HCT116 (cell line): Measurements from ENCODE around the gene PXMP4. TPM values are rescaled to one million over a fixed set of nuclear protein-coding genes. Genes with fewer than 3 reads are reported as not detected.

ENCODE experiments used
- ATAC-seq: fragments of 200-7000 bp; cut with Tn5 transposase; 2 replicates; pipeline ENCODE4 v1.9.1; 2020; ENCODE audit warnings: mild to moderate bottlenecking, moderate library complexity
- BruUV-seq: library from RNA; stranded (reverse); fragments of 400-500 nt; replicated peaks from 2 replicates; lab custom pipeline; 2021; lab: Mats Ljungman, UMichigan
- CTCF ChIA-PET: fragments of 300-600 bp; sonication (Branson Sonifier 250); formaldehyde crosslinking; loops from one replicate; lab custom pipeline; 2021; ENCODE audit warnings: antibody characterized with exemption; lab: Charles Lee
- POLR2A ChIA-PET: fragments of 300-600, 350-600 bp; sonication (Branson Sonifier 250); formaldehyde crosslinking; loops from one replicate; lab custom pipeline; 2021; ENCODE audit warnings: antibody characterized with exemption; lab: Charles Lee
- RAD21 ChIA-PET, 2 experiments: fragments of 300-600 bp; sonication (Branson Sonifier 250); formaldehyde crosslinking; loops; one replicate each; lab custom pipeline; 2023; ENCODE audit warnings: low total read pairs in 2 of 2; ENCODE audit not compliant: uncharacterized antibody in 2 of 2, unreplicated experiment in 2 of 2, low non-redundant PET in 1 of 2; lab: Charles Lee
- DNase-seq: peaks from one replicate; pipeline ENCODE4 v3.0.0-alpha.2; 2010; ENCODE audit warnings: low read depth, low spot score
- H2AFZ ChIP-seq: fragments of 200-600 bp; shearing (Covaris generic), sonication (generic); 2 replicates; pipeline ENCODE4 v1.6.1; 2017; ENCODE audit warnings: low read depth, mixed run types, mixed read lengths, antibody characterized with exemption, low read length; ENCODE audit not compliant: poor library complexity, severe bottlenecking
- H3K27ac ChIP-seq: 2 replicates; pipeline ENCODE4 v1.5.1; 2012; ENCODE audit warnings: low read depth, low read length
- H3K27me3 ChIP-seq: fragments of 200-600 bp; sonication (generic); 2 replicates; pipeline ENCODE4 v1.6.1; 2016; ENCODE audit warnings: mixed run types, low read length, mixed read lengths; ENCODE audit not compliant: insufficient read depth
- H3K36me3 ChIP-seq, 2 experiments: fragments of 200-500 bp in 1 of 2; fragments of 200-600 bp in 1 of 2; sonication (Bioruptor generic) in 1 of 2; sonication (generic) in 1 of 2; 2 replicates each; pipeline versions ENCODE4 v1.5.1 to v1.6.1; 2014 to 2016; ENCODE audit warnings: low read length in 2 of 2, inconsistent platforms in 1 of 2, mixed read lengths in 1 of 2, mixed run types in 1 of 2; ENCODE audit not compliant: insufficient read depth in 2 of 2, control insufficient read depth in 1 of 2
- H3K4me1 ChIP-seq, 2 experiments: fragments of 200-600 bp in 1 of 2; sonication (generic) in 1 of 2; 2 replicates each; pipeline versions ENCODE4 v1.5.1 to v1.6.1; 2012 to 2017; ENCODE audit warnings: low read length in 2 of 2, inconsistent platforms in 1 of 2, mild to moderate bottlenecking in 1 of 2, mixed read lengths in 1 of 2, mixed run types in 1 of 2, moderate library complexity in 1 of 2; ENCODE audit not compliant: insufficient read depth in 2 of 2, control insufficient read depth in 1 of 2
- H3K4me2 ChIP-seq: fragments of 200-600 bp; sonication (generic); 2 replicates; pipeline ENCODE4 v1.6.1; 2017; ENCODE audit warnings: mixed run types, low read length, mixed read lengths
- H3K4me3 ChIP-seq, 2 experiments: fragments of 200-600 bp in 1 of 2; sonication (generic) in 1 of 2; replicated peaks in 1 of 2; 2 replicates each; pipeline ENCODE4 v1.5.1; 2011 to 2016; ENCODE audit warnings: low read length in 2 of 2, control low read depth in 1 of 2, low read depth in 1 of 2, mild to moderate bottlenecking in 1 of 2, mixed read lengths in 1 of 2, mixed run types in 1 of 2
- H3K79me2 ChIP-seq: fragments of 200-600 bp; sonication (generic); 2 replicates; pipeline ENCODE4 v1.6.1; 2017; ENCODE audit warnings: mild to moderate bottlenecking, mixed run types, low read length, moderate library complexity, mixed read lengths; ENCODE audit not compliant: insufficient read depth
- H3K9ac ChIP-seq: fragments of 200-600 bp; sonication (generic); 2 replicates; pipeline ENCODE4 v1.6.1; 2016; ENCODE audit warnings: low read length, mixed read lengths
- H3K9me2 ChIP-seq: fragments of 200-600 bp; sonication (generic), shearing (Covaris generic); 2 replicates; pipeline ENCODE4 v1.6.1; 2017; ENCODE audit warnings: mixed run types, mild to moderate bottlenecking, moderate library complexity; ENCODE audit not compliant: insufficient read depth
- H3K9me3 ChIP-seq, 2 experiments: fragments of 200-500 bp in 1 of 2; fragments of 200-600 bp in 1 of 2; sonication (Bioruptor generic) in 1 of 2; sonication (generic) in 1 of 2; 2 replicates each; pipeline ENCODE4 v1.6.1; 2014 to 2017; ENCODE audit warnings: low read length in 2 of 2, mixed read lengths in 2 of 2, inconsistent platforms in 1 of 2, low read depth in 1 of 2, mild to moderate bottlenecking in 1 of 2, mixed run types in 1 of 2, moderate library complexity in 1 of 2; ENCODE audit not compliant: control insufficient read depth in 1 of 2, insufficient read depth in 1 of 2
- H4K20me1 ChIP-seq: fragments of 200-600 bp; sonication (generic), shearing (Covaris generic); 2 replicates; pipeline ENCODE4 v1.6.1; 2017; ENCODE audit warnings: mixed run types, mild to moderate bottlenecking, moderate library complexity; ENCODE audit not compliant: insufficient read depth
- ATF3 ChIP-seq: IDR thresholded peaks from 2 replicates; pipeline ENCODE4 v1.6.1; 2012
- CBX3 ChIP-seq: IDR thresholded peaks from 2 replicates; pipeline ENCODE4 v1.6.1; 2012; ENCODE audit warnings: low read depth
- CTCF ChIP-seq, 3 experiments: fragments of 200-600 bp in 1 of 3; sonication (generic) in 1 of 3; IDR thresholded peaks in 2 of 3; conservative IDR thresholded peaks in 1 of 3; 2 replicates each; pipeline ENCODE4 v1.5.1; 2012 to 2017; ENCODE audit warnings: low read depth in 2 of 3, low read length in 2 of 3, antibody characterized with exemption in 1 of 3, borderline replicate concordance in 1 of 3, control low read depth in 1 of 3, mild to moderate bottlenecking in 1 of 3, mixed read lengths in 1 of 3, mixed run types in 1 of 3, moderate library complexity in 1 of 3; ENCODE audit not compliant: insufficient read depth in 1 of 3
- FOSL1 ChIP-seq: IDR thresholded peaks from 2 replicates; pipeline ENCODE4 v1.6.1; 2012; ENCODE audit warnings: low read depth
- POLR2A ChIP-seq: IDR thresholded peaks from 2 replicates; pipeline ENCODE4 v1.7.0; 2011; ENCODE audit warnings: borderline replicate concordance; ENCODE audit not compliant: insufficient read depth, insufficient read length; ENCODE audit errors: extremely low read depth
- RAD21 ChIP-seq: IDR thresholded peaks from 2 replicates; pipeline ENCODE4 v1.6.1; 2012; ENCODE audit warnings: low read depth, mild to moderate bottlenecking
- SIN3A ChIP-seq: IDR thresholded peaks from 2 replicates; pipeline ENCODE4 v1.6.1; 2012; ENCODE audit warnings: low read depth
- YY1 ChIP-seq: IDR thresholded peaks from 2 replicates; pipeline ENCODE4 v1.6.1; 2011; ENCODE audit warnings: low read length, low read depth, moderate library complexity, mild to moderate bottlenecking; ENCODE audit not compliant: insufficient replicate concordance; ENCODE audit errors: extremely low read depth
- ZFX ChIP-seq: fragments of 450-650 bp; IDR thresholded peaks from 2 replicates; pipeline ENCODE4 v1.6.1; 2017
- ZNF274 ChIP-seq: fragments of 200-500 bp; sonication (Bioruptor generic); IDR thresholded peaks from 2 replicates; pipeline ENCODE4 v1.6.1; 2014; ENCODE audit warnings: mild to moderate bottlenecking, low read depth, low read length, inconsistent platforms
- intact Hi-C: fragments of 100-400 bp; cut with micrococcal nuclease; formaldehyde crosslinking; loops from 2 replicates; pipeline ENCODE4 v1.10.0; 2022
- total RNA-seq: library from RNA; stranded (reverse); gene quantifications from one replicate; pipeline ENCODE4 v1.2.1, GENCODE V29; 2021; ENCODE audit not compliant: unreplicated experiment

The PXMP4 gene
- total RNA-seq, 1 experiment from 2014 or later, result 9.6 TPM

DNA sequence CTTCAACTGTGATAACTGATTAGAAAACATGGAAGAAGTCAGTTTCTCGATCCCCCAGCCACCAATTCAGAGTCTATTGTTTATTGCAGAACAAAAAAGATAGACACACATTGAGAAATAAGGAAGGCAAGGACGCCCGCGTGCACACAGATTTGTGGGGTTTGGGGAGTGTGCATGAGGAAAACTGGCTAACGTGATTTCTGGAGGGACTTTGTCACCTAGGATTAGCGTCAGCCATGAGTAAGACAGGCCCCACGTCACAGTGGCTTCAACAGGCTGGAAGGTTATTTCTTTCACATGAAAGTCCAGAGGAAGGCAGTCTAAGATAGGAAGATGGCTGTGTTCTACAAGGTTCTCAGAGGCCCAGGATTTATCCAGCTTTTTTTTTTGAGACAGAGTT is 19.4 kb upstream of the PXMP4 start:
- DNase-seq (no peak), ATAC-seq (no peak)
- Histone ChIP-seq H3K4me1 (peaks cover 0 to under 1% of the 10 kb centered on the region in 2 experiments; a peak in 2 of 4 replicates), H3K4me2 (no peak overlapping the region), H3K9ac (no peak overlapping the region), H3K27ac (no peak overlapping the region), H4K20me1 (no peaks in the 10 kb centered on the region), H3K36me3 (no peaks in the 10 kb centered on the region), H3K79me2 (peaks cover under 1% of the 10 kb centered on the region; the same call in 1 of the 2 replicates), H3K9me3 (peaks cover 13 to 14% of the 10 kb centered on the region in 2 experiments; a peak in 2 of 4 replicates), H2AFZ (no peak overlapping the region), H3K9me2 (no peaks in the 10 kb centered on the region), H3K4me3 (no peak overlapping the region), H3K27me3 (no peaks in the 10 kb centered on the region)
- no TSS peak for BruUV-seq
- ChIA-PET CTCF (no interaction called here), POLR2A (no interaction called here), RAD21 (no interaction called here)
- TF ChIP-seq ZFX (no peak), SIN3A (no peak), ATF3 (no peak), FOSL1 (no peak), CTCF (IDR thresholded peaks at IDR 0.05 in 2 of 3, conservative IDR thresholded peaks at IDR 0.05 in 1 of 3; ENCODE audit: borderline replicate concordance in 1 of 3, insufficient read depth in 1 of 3, low read depth in 2 of 3, low read length in 2 of 3) (no peak), POLR2A (no peak), RAD21 (no peak), YY1 (no peak), ZNF274 (no peak), CBX3 (no peak)
- intact Hi-C loops, result no loop called here
